GM21576 (cell line): ENCODE results near the gene UGT3A1.
A peak's percentile ranks its signal among the peaks of the same experiment; 100 is the strongest.

Experiments
- ATAC-seq: cut with Tn5 transposase; IDR thresholded peaks from one replicate; pipeline ENCODE4 v1.9.1; 2021; ENCODE audit warnings: mild to moderate bottlenecking, moderate library complexity; ENCODE audit not compliant: unreplicated experiment

UGT3A1 gene

DNA sequence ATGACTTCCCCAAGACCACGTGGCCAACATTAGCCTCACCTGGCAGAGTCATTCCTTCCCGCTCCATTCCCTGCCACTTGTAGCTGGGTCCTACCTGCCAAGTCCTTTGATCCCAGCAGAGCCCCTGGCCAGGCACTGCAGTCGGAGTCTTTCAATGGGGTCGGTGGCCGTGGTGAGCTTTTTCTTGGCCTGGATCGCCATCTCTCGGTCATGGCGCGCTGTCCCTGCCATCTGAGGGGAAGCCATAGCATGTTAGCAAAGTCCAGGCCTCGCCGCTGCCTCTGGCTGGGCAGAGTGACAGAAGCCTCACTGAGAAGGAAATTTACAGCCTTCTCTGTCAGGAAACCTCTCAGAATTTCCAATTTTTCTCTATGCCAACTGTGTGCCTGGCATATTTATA lies 70.3 kb downstream of the UGT3A1 start:
- no peak for ATAC-seq

GRCh38 chr5:35919191-35919590 lies 72.0 kb downstream of the UGT3A1 start:
- ATAC-seq = no peak

- no peak for ATAC-seq
Measured at GRCh38 chr5:35908814-35909213, 82.4 kb downstream of the UGT3A1 start.

DNA sequence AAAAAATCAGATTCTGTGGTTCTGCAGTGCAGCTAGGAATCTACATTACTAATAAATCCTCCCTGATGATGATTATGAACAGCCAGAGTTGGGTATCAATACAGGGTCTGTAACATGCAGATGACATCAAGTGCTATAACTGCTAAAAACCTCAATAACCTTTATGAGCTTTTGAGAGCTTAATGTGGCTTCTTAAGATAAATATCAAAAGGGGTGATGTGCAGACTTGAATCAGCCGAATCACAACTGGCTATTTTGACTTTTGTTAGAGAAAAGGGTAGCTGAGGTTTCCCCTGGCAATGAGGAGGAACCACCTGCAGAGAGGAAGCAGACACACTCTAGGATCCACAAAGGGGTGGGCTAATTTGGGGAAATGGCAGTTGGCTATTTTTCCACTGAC lies 83.0 kb downstream of the UGT3A1 start:
- ATAC-seq = no peak

- ATAC-seq = peak; percentile 77
Measured at GRCh38 chr5:35904443-35905132, 86.6 kb downstream of the UGT3A1 start.

DNA sequence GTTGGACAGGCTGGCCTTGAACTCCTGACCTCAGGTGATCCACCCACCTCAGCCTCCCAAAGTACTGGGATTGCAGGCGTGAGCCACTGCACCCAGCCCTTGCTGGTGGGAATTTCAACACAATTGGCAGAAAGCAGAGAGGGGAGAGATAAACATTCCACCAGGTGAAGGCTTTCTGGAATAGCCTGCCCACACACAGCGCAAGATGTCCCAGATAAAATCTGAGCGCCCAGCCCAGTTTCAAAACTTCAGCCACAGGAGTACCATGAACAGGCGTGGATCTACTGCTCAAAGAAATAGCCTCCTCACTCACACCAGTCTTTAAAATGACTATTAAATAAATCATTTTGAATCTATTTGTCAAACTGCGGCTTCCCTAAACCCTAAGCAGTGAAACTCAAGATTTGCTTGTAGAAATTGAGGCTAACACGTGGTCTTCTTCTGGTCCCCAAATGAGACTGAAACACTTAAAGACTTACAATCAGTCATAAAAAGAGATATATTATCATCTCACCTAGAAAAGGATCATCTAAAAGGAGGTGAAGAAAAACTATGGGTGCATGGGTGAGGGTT lies 87.5 kb downstream of the UGT3A1 start:
- ATAC-seq = no peak

DNA sequence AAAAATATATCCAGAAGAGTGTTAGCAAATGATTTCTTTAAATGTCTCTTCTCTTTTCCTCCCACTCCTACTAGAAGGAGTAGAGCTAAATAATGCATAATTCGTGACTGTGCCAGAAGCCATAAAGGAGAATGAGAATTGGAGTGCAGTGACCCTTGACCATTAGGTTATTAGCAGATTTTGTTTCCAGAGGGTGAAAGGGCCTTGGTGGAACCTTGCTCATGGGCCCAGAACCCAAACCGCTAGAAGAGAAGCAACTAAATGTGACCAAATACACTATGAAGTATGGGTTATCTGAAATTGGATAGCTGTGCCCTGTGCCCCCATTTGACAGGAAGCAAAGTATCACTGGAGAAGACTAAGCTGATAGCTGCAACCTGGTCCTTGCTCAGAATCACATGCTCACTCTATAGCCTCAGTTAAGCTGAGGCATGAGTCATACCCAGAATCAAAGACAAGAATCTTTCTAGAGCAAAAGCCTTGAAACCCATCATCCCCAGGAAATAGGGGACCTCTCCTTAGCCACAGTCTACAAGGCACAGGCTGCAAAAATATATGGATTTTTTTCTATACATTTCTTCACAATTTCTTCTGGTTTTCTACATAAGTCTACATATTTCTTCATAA lies 89.0 kb downstream of the UGT3A1 start:
- peak; percentile 57 for ATAC-seq
